ENCODE data around the gene FYN. TPM values are rescaled to one million over a fixed set of nuclear protein-coding genes. Genes with fewer than 3 reads are reported as not detected.

FYN gene
- total and polyA plus RNA-seq, 2 of the 4 experiments (the other 2 are of a cell fraction) = 30.8 to 36.4 TPM

GRCh38 chr6:111768431-111768770 is 104.9 kb downstream of the FYN start:
- dilution Hi-C loops (cut with HindIII; ENCODE audit: low sequenced_read_pairs, unreplicated experiment) = no loop called here
- POLR2A ChIA-PET (ENCODE audit: unreplicated experiment) = no interaction called here
- no CpG with 5 or more reads among the region's 2 CpGs for WGBS, 2 experiments (ENCODE audit: extremely low coverage in 2 of 2, insufficient read length in 1 of 2)

More at GRCh38 chr6:111768431-111768770, 104.9 kb downstream of the FYN start:
- Histone ChIP-seq H3K4me2 (ENCODE audit: low read depth, low read length) (no peak overlapping the region), H3K79me1 (ENCODE audit: low read depth in 1 of 2, low read length in 2 of 2) (peaks cover 18 to 22% of the 10 kb centered on the region in 2 experiments; a peak in 3 of 4 replicates), H2AFZ (replicated peaks; ENCODE audit: low read length, poor library complexity) (no peak overlapping the region), H3K14ac (replicated peaks; ENCODE audit: low read depth, low read length) (no peak overlapping the region), H3K23ac (ENCODE audit: low read depth, low read length) (no peak overlapping the region), H2BK120ac (ENCODE audit: low read depth, low read length) (no peak overlapping the region), H4K20me1 (ENCODE audit: insufficient read depth, low read length) (no peaks in the 10 kb centered on the region), H3K9ac (ENCODE audit: low read depth, low read length) (no peak overlapping the region), H3K4ac (ENCODE audit: low read depth, low read length) (no peak overlapping the region), H3K18ac (ENCODE audit: low read depth, low read length) (no peak overlapping the region), H3K4me1 (ENCODE audit: control insufficient read depth, insufficient read depth, low read length) (peaks cover 13% of the 10 kb centered on the region), H2AK9ac (replicated peaks; ENCODE audit: low read depth, low read length, poor library complexity) (no peak overlapping the region), H3K9me1 (ENCODE audit: insufficient read depth, low read length) (no peaks in the 10 kb centered on the region), H2BK5ac (ENCODE audit: low read depth, low read length, poor library complexity, severe bottlenecking) (no peak overlapping the region), H4K8ac (ENCODE audit: low read depth in 2 of 2, low read length in 2 of 2) (no peak overlapping the region), H3K56ac (ENCODE audit: extremely low read depth, insufficient read depth, low read length) (no peak overlapping the region), H4K5ac (ENCODE audit: low read depth, low read length) (no peak overlapping the region), H2BK20ac (ENCODE audit: low read depth, low read length) (no peak overlapping the region), H3K9me3 (ENCODE audit: control insufficient read depth, insufficient read depth, low read length) (no peaks in the 10 kb centered on the region), H3K27ac (ENCODE audit: insufficient read depth, low read length) (no peak overlapping the region), H3K27me3 (ENCODE audit: control insufficient read depth, insufficient read depth, low read length) (no peaks in the 10 kb centered on the region), H4K91ac (ENCODE audit: insufficient read depth, low read depth, low read length) (no peak overlapping the region), H3K36me3 (ENCODE audit: control insufficient read depth, insufficient read depth, low read length) (peaks cover 3% of the 10 kb centered on the region; the same call in 1 of the 2 replicates), H3K4me3 (ENCODE audit: insufficient read depth, low read depth, low read length) (no peak overlapping the region), H2BK15ac (ENCODE audit: low read depth, low read length) (no peak overlapping the region), H2AK5ac (ENCODE audit: low read depth, low read length) (no peak overlapping the region)
- DNase-seq = no peak
- intact Hi-C loops (cut with micrococcal nuclease) (no loop called here), in situ Hi-C loops (cut with MboI; ENCODE audit: low sequenced_read_pairs) (no loop called here)
- no peak for ATAC-seq (ENCODE audit: low read depth)
- no peak for TF ChIP-seq FOS (IDR thresholded peaks at IDR 0.05; ENCODE audit: low read depth, low read length)
- no peak for TF ChIP-seq ELK1 (IDR thresholded peaks at IDR 0.05; ENCODE audit: borderline replicate concordance, low read depth, low read length)
- no peak for TF ChIP-seq MAFK (IDR thresholded peaks at IDR 0.05; ENCODE audit: low read depth, low read length)
- no peak for TF ChIP-seq MXI1 (IDR thresholded peaks at IDR 0.05; ENCODE audit: borderline replicate concordance, low read depth, low read length)
- TF ChIP-seq MAZ (IDR thresholded peaks at IDR 0.05; ENCODE audit: borderline replicate concordance, low read depth, low read length) = no peak
- TF ChIP-seq, protein P1, sequence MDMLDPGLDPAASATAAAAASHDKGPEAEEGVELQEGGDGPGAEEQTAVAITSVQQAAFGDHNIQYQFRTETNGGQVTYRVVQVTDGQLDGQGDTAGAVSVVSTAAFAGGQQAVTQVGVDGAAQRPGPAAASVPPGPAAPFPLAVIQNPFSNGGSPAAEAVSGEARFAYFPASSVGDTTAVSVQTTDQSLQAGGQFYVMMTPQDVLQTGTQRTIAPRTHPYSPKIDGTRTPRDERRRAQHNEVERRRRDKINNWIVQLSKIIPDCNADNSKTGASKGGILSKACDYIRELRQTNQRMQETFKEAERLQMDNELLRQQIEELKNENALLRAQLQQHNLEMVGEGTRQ (IDR thresholded peaks at IDR 0.05; ENCODE audit: low read depth, low read length) = no peak
- TF ChIP-seq BHLHE40 (IDR thresholded peaks at IDR 0.05; ENCODE audit: low read depth, low read length) = no peak
- TF ChIP-seq SMC3 (IDR thresholded peaks at IDR 0.05; ENCODE audit: low read depth, low read length) = no peak
- TF ChIP-seq RCOR1 (IDR thresholded peaks at IDR 0.05; ENCODE audit: insufficient replicate concordance, low read length) = no peak
- no peak for TF ChIP-seq CEBPB (IDR thresholded peaks at IDR 0.05; ENCODE audit: low read depth, low read length)
- TF ChIP-seq, protein P2, sequence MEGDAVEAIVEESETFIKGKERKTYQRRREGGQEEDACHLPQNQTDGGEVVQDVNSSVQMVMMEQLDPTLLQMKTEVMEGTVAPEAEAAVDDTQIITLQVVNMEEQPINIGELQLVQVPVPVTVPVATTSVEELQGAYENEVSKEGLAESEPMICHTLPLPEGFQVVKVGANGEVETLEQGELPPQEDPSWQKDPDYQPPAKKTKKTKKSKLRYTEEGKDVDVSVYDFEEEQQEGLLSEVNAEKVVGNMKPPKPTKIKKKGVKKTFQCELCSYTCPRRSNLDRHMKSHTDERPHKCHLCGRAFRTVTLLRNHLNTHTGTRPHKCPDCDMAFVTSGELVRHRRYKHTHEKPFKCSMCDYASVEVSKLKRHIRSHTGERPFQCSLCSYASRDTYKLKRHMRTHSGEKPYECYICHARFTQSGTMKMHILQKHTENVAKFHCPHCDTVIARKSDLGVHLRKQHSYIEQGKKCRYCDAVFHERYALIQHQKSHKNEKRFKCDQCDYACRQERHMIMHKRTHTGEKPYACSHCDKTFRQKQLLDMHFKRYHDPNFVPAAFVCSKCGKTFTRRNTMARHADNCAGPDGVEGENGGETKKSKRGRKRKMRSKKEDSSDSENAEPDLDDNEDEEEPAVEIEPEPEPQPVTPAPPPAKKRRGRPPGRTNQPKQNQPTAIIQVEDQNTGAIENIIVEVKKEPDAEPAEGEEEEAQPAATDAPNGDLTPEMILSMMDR (conservative IDR thresholded peaks at IDR 0.05; ENCODE audit: low read depth, low read length) = no peak
- no peak for TF ChIP-seq RFX5 (IDR thresholded peaks at IDR 0.05; ENCODE audit: low read depth, low read length)
- no peak for TF ChIP-seq CHD1 (IDR thresholded peaks at IDR 0.05; ENCODE audit: low read depth, low read length)
- no peak for TF ChIP-seq POLR2A (IDR thresholded peaks at IDR 0.05; ENCODE audit: low read depth, low read length)
- no peak for TF ChIP-seq NFE2L2 (IDR thresholded peaks at IDR 0.05; ENCODE audit: low read depth, low read length)
- TF ChIP-seq RAD21 (IDR thresholded peaks at IDR 0.05; ENCODE audit: low read length) = no peak
- no TSS peak for BruUV-seq (replicated peaks)
- CTCF ChIA-PET = no interaction called here

All from IMR-90 (cell line).